GM18951 (cell line): Measurements from ENCODE around the gene KLHL42.

ENCODE experiments used
- POLR2A ChIP-seq: IDR thresholded peaks from 4 replicates; pipeline ENCODE4 v1.6.1; 2011; ENCODE audit warnings: mild to moderate bottlenecking; ENCODE audit not compliant: insufficient read length, insufficient read depth; ENCODE audit errors: extremely low read depth
- in situ Hi-C: fragments of 300-500 bp; cut with MboI; formaldehyde crosslinking; loops from one replicate; pipeline ENCODE4 v1.12.0; 2022; ENCODE audit warnings: low sequenced_read_pairs, mixed read lengths, inconsistent platforms; ENCODE audit not compliant: unreplicated experiment

KLHL42 gene

DNA sequence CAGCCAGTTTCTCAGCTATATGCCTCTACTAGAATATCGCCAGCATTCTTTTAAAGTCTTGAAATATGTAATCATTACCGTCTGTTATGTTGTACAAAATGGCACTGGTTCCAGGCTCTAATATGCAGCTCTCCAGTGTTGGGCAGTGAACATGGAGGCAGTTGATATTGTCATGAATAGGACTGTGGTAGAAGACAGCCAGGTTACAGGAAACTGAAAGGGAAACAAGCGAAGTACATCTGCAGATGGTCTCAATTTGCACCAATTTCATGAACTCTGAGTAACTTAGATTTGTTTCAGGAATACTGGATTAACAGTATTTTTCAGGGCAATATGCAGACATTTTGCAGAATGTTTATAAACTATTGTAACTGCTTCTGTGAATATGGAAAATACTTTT is 13.4 kb upstream of the KLHL42 start:
- in situ Hi-C loops: no loop called here
- TF ChIP-seq POLR2A: no peak

DNA sequence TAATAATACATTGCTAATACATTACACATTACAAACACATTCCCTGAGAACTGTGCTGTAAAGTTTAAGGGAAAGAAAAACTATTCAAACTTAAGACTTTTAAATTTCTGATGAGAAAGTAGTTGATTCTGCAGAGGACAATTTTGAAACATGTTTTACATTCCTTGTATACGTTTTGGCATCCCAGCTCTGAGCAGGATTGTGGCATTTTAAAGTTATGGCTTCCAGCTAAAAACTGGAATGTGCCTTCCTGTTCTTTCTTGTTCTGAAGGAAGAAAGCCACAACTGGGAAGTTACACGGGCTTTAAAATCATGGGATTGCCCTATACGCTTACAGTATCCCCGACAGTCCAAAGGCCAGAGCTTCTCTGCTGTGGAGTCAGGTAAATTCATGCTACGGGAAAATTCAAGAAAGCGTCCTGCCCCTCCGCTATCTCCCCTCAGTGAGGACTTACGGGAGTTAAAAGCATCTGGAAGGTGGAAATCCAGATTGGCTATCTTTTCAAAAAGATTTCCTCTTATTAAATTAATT is 10.8 kb upstream of the KLHL42 start:
- in situ Hi-C loops: no loop called here
- no peak for TF ChIP-seq POLR2A

DNA sequence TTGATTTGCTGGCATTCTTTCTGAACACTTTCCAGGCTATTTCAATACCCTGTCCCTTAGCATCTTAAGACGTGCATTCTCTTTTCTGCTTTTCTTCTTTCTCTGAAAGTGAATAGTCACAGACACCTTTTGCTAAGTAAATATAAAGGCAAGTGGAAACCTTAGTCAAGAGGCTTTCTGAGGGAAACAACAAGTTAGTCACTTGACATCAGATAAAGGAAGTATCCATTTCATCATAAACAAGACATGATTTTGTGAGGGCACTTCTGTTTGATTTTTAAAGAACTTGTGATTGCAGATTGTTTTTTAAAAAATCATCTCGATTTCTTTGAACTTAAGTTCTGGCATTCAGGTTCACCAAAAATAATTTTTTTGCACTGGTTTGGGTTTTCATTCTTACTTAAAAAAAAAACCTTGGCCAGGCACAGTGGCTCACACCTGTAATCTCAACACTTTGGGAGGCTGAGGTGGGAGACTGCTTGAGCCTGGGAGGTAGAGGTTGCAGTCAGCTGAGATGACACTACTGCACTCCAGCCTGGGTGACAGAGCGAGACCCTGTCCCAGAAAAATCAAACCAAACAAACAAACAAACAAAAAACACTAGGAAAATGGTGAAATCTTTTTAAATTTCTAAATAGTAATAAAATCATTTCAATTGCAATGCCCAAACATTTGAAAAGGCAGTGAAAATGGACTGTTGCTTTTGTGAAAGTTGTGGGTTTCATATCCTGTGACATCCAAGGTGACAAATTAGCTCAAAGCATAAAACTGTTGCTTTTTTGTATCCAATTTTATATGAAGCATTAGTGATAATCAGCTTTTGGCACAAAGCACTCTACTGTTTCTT is 8.3 kb upstream of the KLHL42 start:
- in situ Hi-C loops: no loop called here
- TF ChIP-seq POLR2A: no peak

DNA sequence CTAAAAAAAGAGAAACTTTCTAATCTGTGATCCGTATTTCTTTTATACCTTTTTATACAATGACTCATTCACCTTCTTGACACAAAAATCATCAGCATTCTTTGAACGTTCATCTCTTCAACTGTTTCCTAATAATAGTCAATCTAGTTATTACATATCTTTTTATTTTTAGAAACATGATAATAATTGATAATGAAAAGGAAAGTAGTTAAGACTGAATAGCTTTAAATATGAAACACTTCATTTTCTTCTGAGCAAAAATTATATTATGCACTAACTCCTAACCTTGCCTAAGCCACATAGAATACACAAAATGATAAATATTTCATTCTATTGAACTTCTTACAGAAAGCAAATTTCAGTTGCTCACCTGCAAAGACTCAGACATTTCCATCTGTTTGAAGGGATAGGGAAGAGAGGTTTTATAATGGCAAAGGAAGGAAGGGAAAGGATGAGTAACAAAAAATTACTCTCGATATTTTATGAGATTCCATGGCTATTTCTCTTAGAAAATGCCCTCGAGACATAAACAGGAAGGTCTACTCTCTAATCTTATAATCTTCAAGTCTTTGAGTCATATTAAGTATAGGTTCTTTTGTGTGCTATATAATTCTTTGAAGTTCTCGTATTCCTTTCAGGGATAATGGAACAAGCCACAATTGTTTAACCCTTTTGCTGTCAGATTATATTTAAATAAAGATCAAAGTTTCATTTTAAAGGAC is 7.5 kb upstream of the KLHL42 start:
- TF ChIP-seq POLR2A: no peak
- in situ Hi-C loops: no loop called here

DNA sequence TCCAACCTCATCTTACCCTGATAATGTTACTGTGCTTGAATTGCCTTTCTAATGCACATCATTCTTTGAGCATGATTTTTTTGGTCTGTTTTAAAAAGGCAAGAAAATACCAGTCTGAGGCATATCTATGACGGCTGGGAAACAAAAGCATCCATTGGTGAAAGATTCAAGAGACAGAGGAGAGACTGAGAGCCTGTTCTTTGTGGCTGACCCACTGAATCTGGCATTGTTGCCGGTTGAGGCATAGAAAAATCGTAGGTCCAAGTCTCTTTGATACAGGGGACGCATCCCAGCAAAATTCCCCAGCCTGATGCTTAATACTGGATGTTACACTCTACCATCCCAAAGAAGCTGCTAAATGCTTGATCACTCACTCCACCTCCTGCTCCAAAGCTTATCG is 2.9 kb upstream of the KLHL42 start:
- in situ Hi-C loops: no loop called here
- no peak for TF ChIP-seq POLR2A

DNA sequence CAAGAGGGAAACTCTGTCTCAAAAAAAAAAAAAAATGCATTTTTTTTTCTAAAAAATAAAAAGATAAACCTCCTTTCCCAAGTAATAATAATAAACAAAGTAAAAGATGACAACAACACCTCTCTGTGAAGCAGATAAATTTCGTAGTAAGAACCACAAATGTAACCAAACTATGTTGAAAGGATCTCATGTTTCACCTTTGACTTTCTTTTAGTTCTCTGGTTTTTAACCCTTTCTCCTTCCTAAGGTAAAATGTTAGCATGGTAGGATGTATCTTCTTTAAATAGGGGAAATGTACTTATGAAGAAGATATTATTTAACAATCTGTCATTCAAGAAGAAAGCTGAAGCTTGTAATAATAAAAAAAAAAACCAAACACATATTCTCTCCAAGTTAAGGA is 1.8 kb upstream of the KLHL42 start:
- in situ Hi-C loops: no loop called here
- TF ChIP-seq POLR2A: no peak

DNA sequence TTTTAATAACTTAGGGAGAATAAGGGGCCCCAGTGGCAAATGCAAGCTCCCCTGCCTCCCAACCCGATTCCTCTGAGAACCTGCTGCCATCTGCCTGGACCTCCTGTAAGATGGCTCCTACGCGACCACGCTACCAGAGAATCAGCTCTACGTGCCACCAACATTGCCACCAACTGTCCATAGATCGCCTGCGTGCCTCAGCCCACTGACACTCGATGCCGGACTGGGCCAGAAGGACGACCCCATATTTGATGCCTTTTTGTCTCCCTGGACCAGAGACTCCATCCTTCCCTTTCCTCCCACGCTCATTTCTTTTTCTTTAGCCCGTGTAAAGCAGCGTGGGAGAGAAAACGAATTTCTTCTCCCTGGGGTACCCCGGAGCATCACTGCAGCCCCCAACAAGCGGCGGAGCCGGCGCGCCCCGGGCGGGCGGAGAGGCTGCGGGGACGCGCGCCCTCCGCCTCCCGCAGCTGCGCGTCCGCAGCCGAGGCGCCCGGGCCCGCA is 565 bp upstream of the KLHL42 start:
- in situ Hi-C loops: no loop called here
- TF ChIP-seq POLR2A: no peak

DNA sequence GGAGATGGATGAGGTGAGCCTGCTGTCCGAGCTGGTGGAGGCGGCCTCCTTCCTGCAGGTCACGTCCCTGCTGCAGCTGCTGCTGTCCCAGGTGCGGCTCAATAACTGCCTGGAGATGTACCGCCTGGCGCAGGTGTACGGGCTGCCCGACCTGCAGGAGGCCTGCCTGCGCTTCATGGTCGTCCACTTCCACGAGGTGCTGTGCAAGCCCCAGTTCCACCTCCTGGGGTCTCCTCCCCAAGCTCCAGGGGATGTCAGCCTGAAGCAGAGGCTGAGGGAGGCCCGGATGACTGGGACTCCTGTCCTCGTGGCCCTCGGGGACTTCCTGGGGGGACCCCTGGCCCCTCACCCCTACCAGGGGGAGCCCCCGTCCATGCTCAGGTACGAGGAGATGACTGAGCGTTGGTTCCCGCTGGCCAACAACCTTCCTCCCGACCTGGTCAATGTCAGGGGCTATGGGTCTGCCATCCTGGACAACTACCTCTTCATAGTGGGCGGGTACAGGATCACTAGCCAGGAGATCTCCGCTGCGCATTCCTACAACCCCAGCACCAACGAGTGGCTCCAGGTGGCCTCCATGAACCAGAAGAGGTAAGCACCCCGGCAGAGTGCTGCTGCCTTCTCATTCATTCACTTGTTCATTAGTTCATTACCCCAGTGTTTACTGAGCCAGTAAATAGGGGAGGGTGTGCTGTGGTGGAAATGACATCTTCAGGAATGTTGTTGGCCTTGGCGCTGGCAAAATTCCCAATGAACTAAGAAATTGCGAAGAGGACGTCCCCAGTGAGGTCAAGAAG is 777 bp downstream of the KLHL42 start:
- in situ Hi-C loops: no loop called here

DNA sequence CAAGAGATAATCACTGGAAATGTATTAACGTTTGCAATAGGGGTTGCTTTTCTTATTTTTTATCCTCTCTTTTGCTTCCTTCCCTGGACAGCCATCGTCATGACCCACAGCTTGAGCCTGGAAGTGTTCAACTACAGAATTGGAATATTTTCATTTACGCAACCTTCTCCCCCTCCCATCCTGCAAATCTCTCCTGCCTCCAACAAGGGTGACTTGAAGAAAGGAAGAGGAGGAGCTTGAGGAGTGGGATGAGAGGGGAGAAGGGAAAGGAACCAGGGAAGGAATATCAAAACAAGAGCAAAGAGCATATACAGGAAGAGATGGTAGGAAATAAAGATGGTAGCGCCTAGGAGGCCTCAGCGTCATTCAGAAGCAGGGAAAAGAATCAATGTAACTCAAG is 1.6 kb downstream of the KLHL42 start:
- in situ Hi-C loops: no loop called here
- TF ChIP-seq POLR2A: no peak

More for the DNA sequence above, 777 bp downstream of the KLHL42 start:
- TF ChIP-seq POLR2A: no peak

DNA sequence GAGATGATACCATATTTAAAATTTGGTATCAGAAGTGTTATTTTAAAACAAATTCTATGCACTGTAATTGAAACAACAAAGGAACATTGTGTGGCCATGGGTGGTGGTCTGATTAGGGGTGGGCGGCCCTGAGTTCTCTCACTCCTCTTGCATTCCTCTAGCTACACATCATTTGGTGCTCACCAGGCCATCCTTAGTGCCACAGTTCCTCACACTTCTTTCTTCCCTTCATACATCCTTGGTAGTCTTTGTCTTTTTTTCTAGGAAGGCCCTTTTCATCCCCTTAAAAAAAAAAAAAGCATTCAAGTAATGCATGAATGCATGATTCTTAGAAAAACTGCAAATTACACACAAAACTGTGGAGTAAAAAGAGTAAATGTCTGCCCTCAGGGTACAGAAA is 2.4 kb downstream of the KLHL42 start:
- no peak for TF ChIP-seq POLR2A
- in situ Hi-C loops: no loop called here

DNA sequence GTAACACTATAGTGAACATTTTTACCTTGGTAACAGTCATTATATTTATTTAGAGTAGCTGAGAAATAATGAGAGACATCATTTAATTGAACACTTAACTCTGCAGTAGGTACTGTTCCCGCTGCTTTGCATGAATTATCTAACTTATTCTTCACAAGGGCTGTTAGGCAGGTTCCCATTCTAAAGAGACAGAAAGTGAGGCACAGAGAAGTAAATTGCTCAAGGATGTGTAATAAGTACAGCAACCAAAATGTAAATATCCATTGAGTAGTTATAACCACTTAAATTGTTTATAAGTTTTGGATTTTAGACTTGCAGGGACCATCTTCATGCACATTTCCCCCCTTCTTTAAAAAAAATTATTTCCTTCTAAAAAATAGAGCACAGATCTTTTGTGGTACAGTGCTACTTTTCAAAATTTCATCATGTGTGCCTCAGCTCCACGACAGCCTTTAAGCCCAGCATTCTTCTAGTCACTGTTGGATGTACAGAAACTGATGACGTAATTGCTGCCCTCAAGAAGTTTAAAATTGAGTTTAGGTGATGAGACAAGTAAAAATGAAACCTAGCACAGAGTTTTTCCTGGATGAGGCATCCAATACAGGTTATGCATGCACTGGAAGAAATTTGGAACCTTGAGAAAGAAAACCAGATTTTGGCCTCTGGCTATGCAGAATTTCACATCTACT is 6.0 kb downstream of the KLHL42 start:
- no peak for TF ChIP-seq POLR2A
- in situ Hi-C loops: no loop called here

DNA sequence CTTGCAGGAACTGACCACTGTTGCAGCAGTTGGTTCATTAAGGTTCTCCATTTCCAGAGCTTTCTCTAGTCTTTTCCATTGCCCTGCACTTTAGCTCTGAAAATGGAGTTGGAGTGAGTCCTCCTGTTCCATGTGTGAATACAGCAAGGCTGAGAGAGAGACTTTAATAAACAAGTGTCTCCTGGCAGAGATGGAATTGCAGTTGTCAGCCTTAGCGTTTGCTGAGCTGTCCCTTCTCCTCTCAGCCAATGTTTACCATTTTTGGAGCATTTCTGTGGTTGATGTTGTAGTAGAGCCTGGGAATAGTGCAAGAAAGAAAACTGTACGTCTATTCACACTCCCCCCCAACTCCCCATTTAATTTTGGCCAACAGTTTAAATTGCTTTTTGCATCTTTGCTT is 7.5 kb downstream of the KLHL42 start:
- no peak for TF ChIP-seq POLR2A
- in situ Hi-C loops: no loop called here

DNA sequence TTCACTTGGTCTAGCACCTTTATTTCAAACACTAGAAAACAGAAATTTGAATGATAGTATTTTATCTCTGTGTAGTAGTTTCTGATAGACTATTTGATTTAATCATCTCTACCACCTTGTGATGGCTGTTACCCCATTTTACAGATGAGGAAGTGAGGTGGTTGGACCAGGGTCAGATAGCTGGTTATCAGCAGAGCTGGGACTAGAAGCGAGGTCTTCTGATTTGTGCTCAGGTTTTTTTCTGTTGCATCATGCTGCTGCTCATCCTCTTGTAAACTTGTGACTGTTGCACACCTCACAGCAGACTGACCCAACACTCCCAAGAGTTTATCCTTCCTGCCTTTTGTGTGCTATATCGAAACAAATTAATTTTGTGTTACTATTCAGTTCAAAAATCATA is 10.1 kb downstream of the KLHL42 start:
- in situ Hi-C loops: no loop called here

More for the DNA sequence above, 10.1 kb downstream of the KLHL42 start:
- no peak for TF ChIP-seq POLR2A
